NCI-H446 treated with DMSO at 0.1 percent for 48 hours (cell line): ENCODE measurements around the gene SPECC1.
"Not testable (repeated sequence)": the region's sequence is repeated elsewhere in the genome, so short reads cannot be mapped to it uniquely, and the experiment has no call there.

Source experiments
- DNase-seq: peaks from one replicate; lab custom pipeline; 2025; lab: John Stamatoyannopoulos, UW

The SPECC1 gene

DNA sequence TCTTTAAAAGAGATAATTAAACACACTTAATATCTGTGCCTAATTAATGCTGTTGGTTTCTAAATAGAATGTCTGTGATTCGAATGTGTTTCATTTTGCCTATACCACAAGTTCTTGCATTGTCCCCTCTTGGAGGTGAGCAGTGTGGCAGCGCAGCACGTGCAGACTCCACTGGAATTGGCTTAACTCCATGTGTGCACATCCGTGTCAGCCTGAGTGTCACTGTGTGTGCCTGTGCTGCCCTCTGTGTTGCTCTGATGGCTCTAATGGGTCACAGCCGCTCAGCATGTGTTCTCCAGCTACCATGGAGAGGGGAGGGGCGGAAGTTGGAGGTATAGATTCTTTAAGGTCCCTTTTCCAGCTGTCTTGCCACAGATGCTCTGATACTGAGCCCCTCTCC is 226.6 kb downstream of the SPECC1 start:
- no peak for DNase-seq

DNA sequence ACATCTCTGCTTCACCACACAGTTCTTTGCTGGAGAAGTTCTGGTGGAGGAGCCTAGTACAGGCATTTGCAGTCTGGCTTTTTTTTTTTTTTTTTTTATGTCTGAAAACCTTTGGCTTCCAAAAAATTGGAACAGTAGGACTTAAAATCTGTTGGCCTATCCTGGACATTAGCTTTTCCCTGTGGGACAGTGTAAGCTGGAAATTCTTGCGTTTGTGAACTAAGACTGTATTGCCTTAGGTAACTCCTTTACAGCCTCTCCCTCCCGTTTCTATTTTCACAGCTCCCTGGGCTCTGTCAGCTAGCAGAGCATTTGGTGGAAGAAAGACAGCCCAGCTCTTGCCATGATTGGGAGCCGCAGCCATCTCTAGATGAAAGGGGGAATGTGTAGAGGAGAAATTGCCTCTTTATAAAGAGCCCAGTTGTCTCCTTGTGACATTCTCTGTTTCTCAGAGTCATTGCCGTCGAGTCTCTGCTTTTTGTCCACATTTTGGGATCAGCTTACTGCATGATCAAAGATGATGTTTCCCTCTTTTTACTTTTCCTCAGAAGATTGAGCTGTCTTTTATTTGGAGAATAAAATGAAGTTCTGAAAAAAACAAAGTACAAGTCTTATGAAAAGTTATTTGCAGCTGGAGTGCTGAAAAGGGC is 227.5 kb downstream of the SPECC1 start:
- DNase-seq: no peak

DNA sequence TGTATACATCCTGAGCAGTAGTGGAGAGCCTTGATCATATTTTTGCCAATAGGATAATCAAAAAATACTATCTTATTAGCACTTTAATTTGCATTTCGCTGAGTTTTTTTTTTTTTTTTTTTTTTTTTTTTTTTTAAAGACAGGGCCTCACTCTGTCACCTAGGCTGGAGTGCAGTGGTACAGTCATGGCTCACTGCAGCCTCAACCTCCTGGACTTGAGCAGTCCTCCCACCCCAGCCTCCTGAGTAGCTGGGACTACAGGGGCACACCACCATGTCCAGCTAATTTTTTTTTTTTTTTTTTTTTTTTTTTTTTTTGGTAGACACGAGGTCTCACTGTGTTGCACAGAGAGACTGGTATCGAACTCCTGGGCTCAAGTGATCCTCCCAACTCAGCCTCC is 230.6 kb downstream of the SPECC1 start:
- not testable (repeated sequence) for DNase-seq

DNA sequence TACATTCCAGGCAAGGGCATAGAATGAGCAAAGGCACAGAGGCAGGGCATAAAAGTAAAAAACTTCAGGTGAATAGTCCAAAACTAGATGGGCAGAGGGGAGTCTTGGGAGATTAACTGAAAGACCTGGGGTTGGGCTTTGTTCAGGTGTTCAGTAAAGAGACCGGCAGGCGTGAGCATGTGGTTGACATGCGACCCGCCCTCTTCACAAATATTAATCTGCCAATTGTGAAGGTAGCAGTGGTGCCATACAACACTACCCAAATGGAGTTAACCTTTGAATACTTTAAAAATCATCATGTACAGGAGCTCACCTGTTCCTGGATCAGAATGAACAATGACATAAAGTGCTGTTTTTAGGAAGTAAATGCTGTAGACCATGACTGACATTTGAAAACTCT is 232.7 kb downstream of the SPECC1 start:
- no peak for DNase-seq

DNA sequence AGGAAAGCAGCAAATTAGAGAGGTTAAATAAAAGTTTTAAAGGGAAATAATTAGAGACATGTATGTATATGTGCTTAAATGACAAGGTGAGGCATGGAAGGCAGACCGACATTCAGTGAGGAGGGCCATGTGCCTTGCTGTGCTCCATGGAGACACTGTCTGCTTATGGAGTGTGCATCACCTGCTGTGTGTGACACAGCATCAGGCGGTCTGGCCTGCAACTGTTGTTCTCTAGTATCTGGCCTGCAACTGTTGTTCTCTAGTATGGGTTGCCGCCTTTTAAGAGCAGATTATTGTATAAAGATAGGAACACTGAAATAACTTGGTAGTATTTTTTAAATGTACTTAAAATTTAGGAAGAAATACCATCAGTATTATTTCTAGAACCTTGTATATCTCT is 233.1 kb downstream of the SPECC1 start:
- no peak for DNase-seq

- no peak for DNase-seq
Measured at GRCh38 chr17:20243524-20243923, 234.4 kb downstream of the SPECC1 start.

DNA sequence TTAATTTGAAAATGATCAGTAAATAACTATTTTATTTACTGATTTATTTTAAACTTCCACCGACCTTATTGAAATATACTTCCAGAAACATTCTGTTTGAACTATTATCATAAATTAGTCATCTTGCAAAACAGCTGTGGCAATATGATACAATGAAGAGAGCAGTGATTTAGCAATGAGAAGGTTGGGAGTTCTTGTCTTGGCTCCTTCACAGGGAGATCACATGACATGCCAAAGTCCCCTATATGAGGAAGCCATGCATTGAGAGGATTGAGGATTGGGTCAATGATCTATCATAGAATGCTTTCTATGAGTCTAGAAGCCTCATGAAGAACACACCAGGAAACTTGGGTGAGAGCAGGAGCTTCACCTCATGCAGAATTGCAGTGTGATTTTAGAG is 235.5 kb downstream of the SPECC1 start:
- no peak for DNase-seq

DNA sequence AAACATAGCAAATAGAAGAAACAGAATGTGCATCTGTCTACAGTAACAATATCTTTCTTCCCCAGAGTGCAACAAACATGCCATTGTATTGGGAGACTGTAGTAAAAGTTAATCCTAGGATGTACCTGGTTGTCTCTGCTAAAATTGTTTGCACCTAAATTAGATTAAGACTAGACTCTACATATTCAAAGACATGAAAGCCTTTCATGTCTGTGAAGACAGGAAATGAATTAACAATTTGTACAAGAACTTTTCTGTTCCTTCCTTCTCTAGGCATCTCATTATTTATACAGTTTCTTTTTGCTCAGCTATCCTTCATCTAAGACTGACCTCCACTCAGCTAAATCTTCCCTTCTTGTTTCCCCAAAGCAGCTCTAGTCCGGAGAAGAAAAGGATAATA is 237.5 kb downstream of the SPECC1 start:
- DNase-seq: no peak

- DNase-seq: no peak
Measured at GRCh38 chr17:20253323-20253722, 244.2 kb downstream of the SPECC1 start.

DNA sequence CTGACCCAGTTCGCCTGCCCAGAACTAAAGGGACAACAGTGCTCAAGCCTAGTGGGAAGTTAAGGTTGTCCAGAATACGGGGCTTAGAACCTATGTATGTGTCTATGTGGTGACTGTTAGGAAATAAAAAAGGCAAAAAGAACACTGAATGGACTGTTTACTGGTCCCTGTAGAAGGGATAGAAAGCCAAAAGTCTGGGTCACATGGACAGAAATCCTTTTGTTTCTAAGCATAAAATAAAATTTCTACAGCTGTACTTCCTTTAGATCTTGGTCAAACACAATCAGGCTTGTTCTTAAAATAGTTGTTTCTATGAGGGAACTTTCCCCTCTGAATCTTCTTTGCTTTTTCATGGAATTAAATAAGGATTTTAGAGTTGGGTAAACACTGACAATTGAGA is 245.4 kb downstream of the SPECC1 start:
- DNase-seq: no peak

DNA sequence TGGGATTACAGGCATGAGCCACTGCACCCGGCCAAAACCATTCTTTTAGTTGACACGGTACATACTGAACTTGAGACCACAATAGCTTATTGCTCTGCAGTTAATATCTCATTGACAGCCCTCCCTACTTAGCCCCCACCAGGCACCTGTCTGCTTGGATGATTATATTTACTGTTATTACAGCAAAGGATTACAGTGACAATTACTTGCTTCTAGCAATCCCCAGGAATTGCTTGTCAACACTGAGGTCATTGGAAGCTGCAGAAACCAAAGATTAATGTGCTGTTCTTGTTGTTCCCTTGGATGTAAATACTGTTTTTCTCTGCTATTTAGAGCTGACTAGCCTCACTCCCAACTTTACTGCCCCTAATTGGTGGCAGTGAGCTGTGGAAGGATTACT is 247.0 kb downstream of the SPECC1 start:
- DNase-seq: no peak

GRCh38 chr17:20257008-20257407 is 247.8 kb downstream of the SPECC1 start:
- no peak for DNase-seq

GRCh38 chr17:20257798-20258197 is 248.6 kb downstream of the SPECC1 start:
- DNase-seq: no peak

GRCh38 chr17:20259668-20260067 is 250.5 kb downstream of the SPECC1 start:
- DNase-seq: no peak

- no peak for DNase-seq
Measured at GRCh38 chr17:20260268-20260667, 251.1 kb downstream of the SPECC1 start.

GRCh38 chr17:20262226-20263114 is 253.3 kb downstream of the SPECC1 start:
- DNase-seq: no peak

DNA sequence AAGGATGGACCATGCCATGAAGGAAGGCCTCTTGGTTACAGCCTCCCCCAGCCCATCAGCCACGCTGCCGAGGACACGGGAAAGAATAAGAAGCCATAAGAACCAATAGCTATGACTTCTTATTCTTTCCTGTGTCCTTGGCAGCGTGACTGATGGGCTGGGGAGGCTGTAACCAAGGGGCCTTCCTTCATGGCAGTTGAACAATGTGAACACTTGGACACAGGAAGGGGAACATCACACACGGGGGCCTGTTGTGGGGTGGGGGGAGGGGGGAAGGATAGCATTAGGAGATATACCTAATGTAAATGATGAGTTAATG is 253.9 kb downstream of the SPECC1 start:
- not testable (repeated sequence) for DNase-seq

DNA sequence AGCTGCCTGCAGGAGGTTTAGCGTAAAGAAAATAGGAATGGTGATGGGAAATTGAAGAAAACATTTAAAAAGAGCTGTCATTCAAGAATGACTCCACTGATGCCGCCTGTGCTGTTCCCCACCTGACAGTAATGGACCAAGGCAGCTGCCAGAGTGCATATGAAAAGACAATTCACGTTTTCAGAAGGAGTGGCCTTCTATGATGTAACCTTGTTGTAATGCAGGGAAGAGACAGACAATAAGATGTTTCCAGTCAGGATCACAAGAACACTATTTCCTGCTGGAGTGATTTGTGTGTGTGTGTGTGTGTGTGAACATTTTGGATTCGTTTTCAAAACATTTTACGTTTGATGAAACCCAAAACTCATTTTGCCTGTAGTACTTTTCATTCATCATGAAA is 254.4 kb downstream of the SPECC1 start:
- no peak for DNase-seq

DNA sequence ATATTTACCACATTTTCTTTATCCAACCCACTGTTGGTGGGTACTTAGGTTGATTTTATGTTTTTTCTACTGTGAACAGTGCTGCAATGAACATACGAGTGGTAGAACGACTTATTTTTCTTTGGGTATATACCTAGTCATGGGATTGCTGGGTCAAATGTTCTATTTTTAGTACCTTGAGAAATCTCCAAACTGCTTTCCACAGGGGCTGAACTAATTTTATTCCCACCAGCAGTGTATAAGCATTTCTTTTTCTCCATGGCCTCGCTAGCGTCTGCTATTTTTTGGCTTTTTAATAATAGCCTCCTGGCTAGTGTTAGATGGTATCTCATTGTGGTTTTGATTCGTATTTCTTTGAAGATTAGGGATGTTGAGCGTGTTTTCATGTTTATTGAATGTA is 255.8 kb downstream of the SPECC1 start:
- no peak for DNase-seq

- peak; percentile 72 for DNase-seq
Measured at GRCh38 chr17:20266806-20267458, 257.8 kb downstream of the SPECC1 start.

DNA sequence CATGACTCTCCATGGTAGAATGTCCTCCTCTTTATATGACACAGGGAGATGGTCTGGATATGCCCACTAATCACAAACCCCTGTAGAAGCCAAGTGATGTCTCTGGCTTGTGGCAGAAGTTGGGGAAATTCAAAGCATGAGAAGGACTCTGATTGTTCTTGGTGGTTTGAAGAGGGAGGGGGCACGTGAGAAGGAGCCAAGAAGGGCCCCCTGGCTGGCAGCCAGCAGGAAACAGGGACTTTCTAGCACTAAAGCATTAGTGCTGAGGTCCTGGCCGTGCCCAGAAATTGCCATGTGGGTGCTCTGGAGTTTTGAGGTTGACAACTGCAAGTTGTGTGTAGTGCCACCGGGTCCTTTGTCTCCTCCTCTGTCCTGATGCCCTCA is 258.3 kb downstream of the SPECC1 start:
- peak; percentile 26 for DNase-seq

DNA sequence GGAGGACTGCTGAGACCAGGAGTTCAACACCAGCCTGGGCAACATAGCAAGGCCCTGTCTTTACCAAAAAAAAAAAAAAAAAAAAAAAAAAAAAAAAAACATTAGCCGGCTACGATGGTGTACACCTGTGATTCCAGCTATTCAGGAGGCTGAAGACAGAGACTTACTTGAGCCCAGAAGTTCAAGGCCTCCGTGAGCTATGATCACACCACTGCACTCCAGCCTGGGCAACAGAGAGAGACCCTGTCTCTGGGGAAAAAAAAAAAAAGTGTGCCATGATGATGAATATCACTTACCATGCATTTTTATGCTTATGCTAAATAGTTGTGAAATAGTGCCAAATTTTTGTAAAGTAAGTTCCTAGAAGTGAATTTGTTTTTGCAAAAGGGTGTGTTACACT is 261.2 kb downstream of the SPECC1 start:
- no peak for DNase-seq

DNA sequence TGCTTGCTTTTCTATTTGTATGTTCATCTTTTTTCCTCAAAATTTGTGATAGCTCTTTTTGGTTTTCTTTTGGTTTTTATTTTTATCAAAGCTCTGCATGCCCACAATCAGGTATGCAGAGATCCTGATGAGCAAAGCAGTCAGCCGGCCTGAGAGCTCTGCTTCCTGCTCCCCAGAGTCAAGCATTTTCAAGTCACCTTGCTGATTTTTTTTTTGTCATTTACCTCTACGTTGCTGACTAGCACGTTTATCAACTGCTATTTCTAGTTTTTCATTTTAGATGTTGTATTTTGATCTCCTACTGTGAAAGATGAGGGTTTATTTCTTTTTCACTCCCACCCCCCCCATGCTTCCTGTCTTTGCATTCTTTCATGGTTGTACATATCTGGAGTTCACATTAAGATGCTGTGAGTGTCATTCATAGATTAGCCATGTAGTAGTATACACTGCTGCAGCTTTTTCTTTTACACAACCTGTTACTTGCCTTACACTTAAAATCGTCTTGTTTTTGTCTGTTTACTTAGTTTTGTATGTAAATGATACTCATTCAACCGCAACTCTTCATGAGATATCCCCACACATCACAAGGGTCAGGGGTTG is 262.0 kb downstream of the SPECC1 start:
- DNase-seq: no peak
